ENCODE data around the gene EGR1.

The EGR1 gene

GRCh38 chr5:138465261-138466124 is at the start of gene EGR1:
Gene EGR1 (plus strand): TSS chr5:138465479. CDS start chr5:138465762, 283 bp downstream.
- TF ChIP-seq CTCF (IDR thresholded peaks at IDR 0.05; ENCODE audit: low read length, missing control alignments): no peak
- peak; percentile 96 for DNase-seq (ENCODE audit: low read depth)
- peak within 1 kb of the TSS; percentile 67 for H3K4me3 ChIP-seq (replicated peaks; ENCODE audit: low read depth, low read length)

GRCh38 chr5:138418444-138418843 is 46.8 kb upstream of the EGR1 start:
- TF ChIP-seq CTCF (IDR thresholded peaks at IDR 0.05; ENCODE audit: low read length, missing control alignments): no peak
- no peak for DNase-seq (ENCODE audit: low read depth)
- no peak overlapping the region for H3K4me3 ChIP-seq (replicated peaks; ENCODE audit: low read depth, low read length)

GRCh38 chr5:138425079-138425478 is 40.2 kb upstream of the EGR1 start:
- H3K4me3 ChIP-seq (replicated peaks; ENCODE audit: low read depth, low read length): no peak overlapping the region
- DNase-seq (ENCODE audit: low read depth): no peak
- no peak for TF ChIP-seq CTCF (IDR thresholded peaks at IDR 0.05; ENCODE audit: low read length, missing control alignments)

- DNase-seq (ENCODE audit: low read depth): no peak
- H3K4me3 ChIP-seq (replicated peaks; ENCODE audit: low read depth, low read length): no peak overlapping the region
- no peak for TF ChIP-seq CTCF (IDR thresholded peaks at IDR 0.05; ENCODE audit: low read length, missing control alignments)
Observed at GRCh38 chr5:138435943-138436342, 29.3 kb upstream of the EGR1 start.

GRCh38 chr5:138438003-138438723 is 27.1 kb upstream of the EGR1 start:
- TF ChIP-seq CTCF (IDR thresholded peaks at IDR 0.05; ENCODE audit: low read length, missing control alignments): no peak
- no peak for DNase-seq (ENCODE audit: low read depth)
- peak overlapping the region; percentile 52 for H3K4me3 ChIP-seq (replicated peaks; ENCODE audit: low read depth, low read length)

- DNase-seq (ENCODE audit: low read depth): peak; percentile 43
- H3K4me3 ChIP-seq (replicated peaks; ENCODE audit: low read depth, low read length): peak within 1 kb of the TSS; percentile 52
- no peak for TF ChIP-seq CTCF (IDR thresholded peaks at IDR 0.05; ENCODE audit: low read length, missing control alignments)
Observed at GRCh38 chr5:138438724-138439476, 26.4 kb upstream of the EGR1 start, which contains the start of gene REEP2. Gene REEP2 (plus strand): TSS chr5:138439057. CDS start chr5:138439209, 152 bp downstream.
